Vagina (tissue), 2 donors: ENCODE results near the gene NCF4. TPM values are rescaled to one million over a fixed set of nuclear protein-coding genes. Genes with fewer than 3 reads are reported as not detected.

Experiments used
- DNase-seq, 2 donors: peaks; one replicate each; pipeline ENCODE4 v3.0.0-alpha.2; 2017; ENCODE audit errors: extremely low spot score in 2 of 2
- H3K27ac ChIP-seq: fragments of 200-600 bp; sonication (generic); one replicate; pipeline ENCODE4 v1.5.1; 2019
- H3K27me3 ChIP-seq: fragments of 200-600 bp; sonication (generic); one replicate; pipeline ENCODE4 v1.5.1; 2019
- H3K36me3 ChIP-seq, 2 donors: fragments of 200-600 bp; sonication (generic); one replicate each; pipeline ENCODE4 v1.5.1; 2017 to 2019
- H3K4me1 ChIP-seq: fragments of 200-600 bp; sonication (generic); one replicate; pipeline ENCODE4 v1.5.1; 2019
- H3K4me3 ChIP-seq, 2 donors: fragments of 200-600 bp; sonication (generic); 1 replicate in 1 of 2; 2 replicates in 1 of 2; pipeline ENCODE4 v1.5.1; 2016 to 2019
- H3K9me3 ChIP-seq: fragments of 200-600 bp; sonication (generic); one replicate; pipeline ENCODE4 v1.5.1; 2019
- POLR2A ChIP-seq, 2 donors: fragments of 450-650 bp; IDR thresholded peaks; one replicate each; pipeline ENCODE4 v1.6.1; 2017; ENCODE audit warnings: antibody characterized with exemption in 2 of 2, mild to moderate bottlenecking in 2 of 2, moderate library complexity in 2 of 2
- POLR2AphosphoS5 ChIP-seq, 2 donors: sonication (generic); formaldehyde crosslinking; IDR thresholded peaks; one replicate each; pipeline ENCODE4 v1.9.0; 2017; ENCODE audit warnings: antibody characterized with exemption in 2 of 2, mild to moderate bottlenecking in 2 of 2, low read depth in 1 of 2; ENCODE audit not compliant: insufficient read depth in 1 of 2
- intact Hi-C: fragments of 100-400 bp; cut with DNase I; formaldehyde crosslinking; loops from one replicate; pipeline ENCODE4 v1.15.1; 2023
- total RNA-seq: library from RNA; depleted of rRNA; stranded (reverse); fragments of >200 nt; gene quantifications from one replicate; pipeline ENCODE4 v1.2.3, GENCODE V29; 2016
- TF ChIP-seq, protein P1 (sequence below), 3 experiments: fragments of 450-650 bp in 2 of 3; fragments of 200-600 bp in 1 of 3; sonication (generic) in 1 of 3; IDR thresholded peaks; one replicate each; pipeline ENCODE4 v1.5.1; 2017 to 2019; ENCODE audit warnings: antibody characterized with exemption in 3 of 3, mild to moderate bottlenecking in 2 of 3, moderate library complexity in 2 of 3

NCF4 gene
- total RNA-seq, 1 donor from 2014 or later = 37.6 TPM

DNA sequence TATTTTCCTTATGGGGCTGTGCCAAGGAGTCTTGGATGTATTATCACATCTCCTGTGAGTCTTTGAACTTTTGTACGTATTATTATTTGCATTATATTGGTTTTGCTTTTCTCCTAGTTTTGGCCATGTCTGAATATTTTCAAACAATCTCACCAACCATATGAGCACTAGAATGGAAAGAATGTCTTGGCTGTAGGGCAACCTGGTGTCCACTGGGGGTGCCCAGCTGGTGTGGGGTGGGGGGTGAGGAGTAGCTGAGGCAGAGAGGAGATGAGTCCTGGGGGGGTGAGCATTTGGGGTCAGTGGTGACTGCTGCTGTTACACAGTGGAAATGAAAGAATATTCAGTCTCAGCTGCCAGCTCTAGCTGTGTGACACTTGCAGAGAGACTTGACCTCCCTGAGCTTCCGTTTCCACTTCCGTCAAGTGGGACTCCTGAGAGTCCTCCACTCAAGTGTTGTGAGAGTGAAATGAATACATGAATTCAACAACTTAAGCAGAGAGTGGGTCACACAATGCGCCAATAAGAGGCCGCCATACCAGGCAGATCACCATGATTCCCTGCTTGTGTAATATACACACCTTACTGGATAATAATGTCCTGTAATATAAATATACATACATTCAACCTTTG is 31.3 kb upstream of the NCF4 start:
- H3K27ac ChIP-seq = no peak overlapping the region
- no peaks in the 10 kb centered on the region for H3K9me3 ChIP-seq
- H3K36me3 ChIP-seq = no peaks in the 10 kb centered on the region
- DNase-seq = no peak
- H3K4me3 ChIP-seq = no peak overlapping the region
- H3K4me1 ChIP-seq = no peaks in the 10 kb centered on the region
- TF ChIP-seq, protein P1, sequence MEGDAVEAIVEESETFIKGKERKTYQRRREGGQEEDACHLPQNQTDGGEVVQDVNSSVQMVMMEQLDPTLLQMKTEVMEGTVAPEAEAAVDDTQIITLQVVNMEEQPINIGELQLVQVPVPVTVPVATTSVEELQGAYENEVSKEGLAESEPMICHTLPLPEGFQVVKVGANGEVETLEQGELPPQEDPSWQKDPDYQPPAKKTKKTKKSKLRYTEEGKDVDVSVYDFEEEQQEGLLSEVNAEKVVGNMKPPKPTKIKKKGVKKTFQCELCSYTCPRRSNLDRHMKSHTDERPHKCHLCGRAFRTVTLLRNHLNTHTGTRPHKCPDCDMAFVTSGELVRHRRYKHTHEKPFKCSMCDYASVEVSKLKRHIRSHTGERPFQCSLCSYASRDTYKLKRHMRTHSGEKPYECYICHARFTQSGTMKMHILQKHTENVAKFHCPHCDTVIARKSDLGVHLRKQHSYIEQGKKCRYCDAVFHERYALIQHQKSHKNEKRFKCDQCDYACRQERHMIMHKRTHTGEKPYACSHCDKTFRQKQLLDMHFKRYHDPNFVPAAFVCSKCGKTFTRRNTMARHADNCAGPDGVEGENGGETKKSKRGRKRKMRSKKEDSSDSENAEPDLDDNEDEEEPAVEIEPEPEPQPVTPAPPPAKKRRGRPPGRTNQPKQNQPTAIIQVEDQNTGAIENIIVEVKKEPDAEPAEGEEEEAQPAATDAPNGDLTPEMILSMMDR (IDR thresholded peaks at IDR 0.05) = no peak
- no peak for TF ChIP-seq POLR2AphosphoS5 (IDR thresholded peaks at IDR 0.05; ENCODE audit: insufficient read depth in 1 of 2, low read depth in 1 of 2)
- H3K27me3 ChIP-seq = no peaks in the 10 kb centered on the region
- intact Hi-C loops = no loop called here

DNA sequence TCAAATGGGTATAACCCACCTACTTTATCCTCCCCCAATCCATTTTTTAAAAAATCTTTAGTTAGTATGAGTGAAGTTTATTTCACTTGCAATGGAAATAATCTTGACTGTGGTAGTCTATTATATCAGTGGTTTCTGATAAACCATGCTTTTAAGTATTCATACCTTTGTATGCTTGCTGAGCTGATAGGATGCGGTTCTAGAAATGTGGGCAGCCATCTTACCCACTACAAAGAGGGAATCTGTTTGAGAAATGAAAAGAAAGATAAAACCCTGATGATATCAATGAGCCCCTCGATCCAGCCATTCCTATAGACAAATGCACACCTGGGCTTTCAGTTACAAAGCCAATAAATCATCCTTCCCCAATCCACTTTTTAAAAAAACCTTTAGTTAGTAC is 30.2 kb upstream of the NCF4 start:
- DNase-seq = no peak
- H3K9me3 ChIP-seq = no peaks in the 10 kb centered on the region
- no peak overlapping the region for H3K4me3 ChIP-seq
- intact Hi-C loops = no loop called here
- H3K36me3 ChIP-seq = no peaks in the 10 kb centered on the region
- H3K27ac ChIP-seq = no peak overlapping the region
- H3K27me3 ChIP-seq = no peaks in the 10 kb centered on the region
- TF ChIP-seq POLR2AphosphoS5 (IDR thresholded peaks at IDR 0.05; ENCODE audit: insufficient read depth in 1 of 2, low read depth in 1 of 2) (no peak), POLR2A (IDR thresholded peaks at IDR 0.05) (no peak)
- H3K4me1 ChIP-seq = no peaks in the 10 kb centered on the region

DNA sequence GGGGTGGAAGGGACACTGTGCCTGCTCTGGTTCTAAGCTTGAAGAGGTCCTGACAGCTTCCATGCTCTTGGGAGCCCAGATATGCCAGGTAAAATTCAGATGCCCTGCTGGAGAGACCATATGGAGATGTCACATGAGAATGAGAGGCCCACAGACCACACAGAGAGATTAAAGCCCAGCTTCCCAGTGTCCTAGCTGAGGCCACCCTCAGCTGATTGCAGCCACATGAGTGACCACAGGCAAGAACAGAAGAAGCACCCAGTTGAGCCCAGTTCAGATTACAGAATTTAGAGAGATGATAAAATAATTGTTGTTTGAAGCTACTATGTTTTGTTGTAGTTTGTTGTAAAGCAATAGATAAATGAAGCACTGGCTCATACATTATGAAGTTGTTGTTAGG is 29.6 kb upstream of the NCF4 start:
- H3K27ac ChIP-seq = no peak overlapping the region
- no peaks in the 10 kb centered on the region for H3K36me3 ChIP-seq
- no peak overlapping the region for H3K4me3 ChIP-seq
- TF ChIP-seq POLR2A (IDR thresholded peaks at IDR 0.05) = no peak
- H3K4me1 ChIP-seq = no peaks in the 10 kb centered on the region
- H3K9me3 ChIP-seq = no peaks in the 10 kb centered on the region
- DNase-seq = no peak
- H3K27me3 ChIP-seq = no peaks in the 10 kb centered on the region
- intact Hi-C loops = no loop called here

DNA sequence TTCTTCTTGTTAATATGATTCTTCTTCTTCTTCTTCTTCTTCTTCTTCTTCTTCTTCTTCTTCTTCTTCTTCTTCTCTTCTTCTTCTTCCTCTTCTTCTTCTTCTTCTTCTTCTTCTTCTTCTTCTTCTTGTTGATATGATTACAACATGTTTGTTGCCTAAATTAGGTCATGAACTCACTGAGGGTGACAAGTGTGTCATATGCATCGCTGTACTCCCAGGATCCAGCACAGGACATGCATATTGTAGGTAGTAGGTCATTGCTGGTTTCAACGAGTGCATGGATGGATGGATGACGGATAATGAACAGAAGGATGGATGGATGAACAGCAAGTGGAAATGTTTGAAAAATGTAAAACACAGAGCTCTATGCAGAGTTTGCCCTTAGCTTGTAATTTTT is 29.1 kb upstream of the NCF4 start:
- Histone ChIP-seq H3K27me3 (no peaks in the 10 kb centered on the region), H3K36me3 (no peaks in the 10 kb centered on the region), H3K4me3 (no peak overlapping the region), H3K4me1 (no peaks in the 10 kb centered on the region), H3K27ac (no peak overlapping the region), H3K9me3 (no peaks in the 10 kb centered on the region)
- TF ChIP-seq POLR2A (IDR thresholded peaks at IDR 0.05) (no peak), POLR2AphosphoS5 (IDR thresholded peaks at IDR 0.05; ENCODE audit: insufficient read depth in 1 of 2, low read depth in 1 of 2) (no peak)
- TF ChIP-seq, protein P1 (IDR thresholded peaks at IDR 0.05) = no peak
- intact Hi-C loops = no loop called here
- no peak for DNase-seq

- TF ChIP-seq, protein P1 (IDR thresholded peaks at IDR 0.05) = no peak
- TF ChIP-seq POLR2AphosphoS5 (IDR thresholded peaks at IDR 0.05; ENCODE audit: insufficient read depth in 1 of 2, low read depth in 1 of 2) = no peak
- TF ChIP-seq POLR2A (IDR thresholded peaks at IDR 0.05) = no peak
- Histone ChIP-seq H3K9me3 (no peaks in the 10 kb centered on the region), H3K36me3 (no peaks in the 10 kb centered on the region), H3K4me3 (no peak overlapping the region), H3K4me1 (no peaks in the 10 kb centered on the region), H3K27me3 (no peaks in the 10 kb centered on the region), H3K27ac (no peak overlapping the region)
- no peak for DNase-seq
- intact Hi-C loops = no loop called here
Observed at GRCh38 chr22:36833073-36833472, 27.7 kb upstream of the NCF4 start.

DNA sequence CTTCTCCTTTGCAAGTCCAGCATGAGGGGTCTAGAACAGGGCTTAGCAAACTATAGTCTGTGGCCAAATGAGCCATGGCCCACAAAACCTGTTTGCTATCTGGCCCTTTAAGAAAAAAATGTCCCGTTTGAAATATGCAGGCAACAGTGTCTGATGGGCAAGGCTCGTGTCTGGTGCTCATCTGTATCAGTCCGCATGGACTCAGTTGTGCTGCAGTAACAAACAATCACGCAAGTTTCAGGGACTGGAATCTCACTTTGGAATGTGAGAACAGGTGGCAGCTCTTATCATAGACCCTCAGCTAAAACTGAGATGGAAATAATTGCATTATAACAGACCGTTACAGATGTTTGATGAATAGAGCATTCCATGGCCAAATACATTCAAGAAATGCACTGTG is 24.9 kb upstream of the NCF4 start:
- Histone ChIP-seq H3K27me3 (no peaks in the 10 kb centered on the region), H3K4me1 (no peaks in the 10 kb centered on the region), H3K36me3 (no peaks in the 10 kb centered on the region), H3K9me3 (no peaks in the 10 kb centered on the region), H3K4me3 (no peak overlapping the region), H3K27ac (no peak overlapping the region)
- intact Hi-C loops = no loop called here
- DNase-seq = no peak
- TF ChIP-seq, protein P1 (IDR thresholded peaks at IDR 0.05) = no peak
- TF ChIP-seq POLR2A (IDR thresholded peaks at IDR 0.05) (no peak), POLR2AphosphoS5 (IDR thresholded peaks at IDR 0.05; ENCODE audit: insufficient read depth in 1 of 2, low read depth in 1 of 2) (no peak)
